ENCODE measurements around the gene TGM2. TPM values are rescaled to one million over a fixed set of nuclear protein-coding genes. Genes with fewer than 3 reads are reported as not detected.

Gene TGM2
- polyA plus RNA-seq, 6 donors from 2014 or later, result 0.21 to 0.29 TPM; not detected in 4

- H3K27me3 Mint-ChIP-seq, result peaks cover 0 to 10% (median 4%) of the 10 kb centered on the region in 3 donors
- no peak overlapping the region for H3K27ac Mint-ChIP-seq
- H3K36me3 Mint-ChIP-seq, result no peaks in the 10 kb centered on the region
- DNase-seq (no peak), ATAC-seq (ENCODE audit: low read depth in 2 of 2) (no peak)
- H3K4me1 Mint-ChIP-seq, result peaks cover 0 to 5% (median 4%) of the 10 kb centered on the region in 3 donors
- H3K9me3 Mint-ChIP-seq, result no peaks in the 10 kb centered on the region
- H3K4me3 Mint-ChIP-seq, result no peak overlapping the region
These were observed 23.7 kb downstream of the TGM2 start for GRCh38 chr20:38141204-38141888.

- DNase-seq (no peak), ATAC-seq (ENCODE audit: low read depth in 2 of 2) (no peak)
- Mint-ChIP-seq H3K9me3 (no peaks in the 10 kb centered on the region), H3K27me3 (peaks cover 0 to 10% (median 0%) of the 10 kb centered on the region in 3 donors), H3K27ac (peak overlapping the region in 1 of 6 donors; percentile 72), H3K4me3 (peak overlapping the region in 1 of 8 donors; percentile 60), H3K36me3 (no peaks in the 10 kb centered on the region), H3K4me1 (peaks cover 0 to 5% (median 4%) of the 10 kb centered on the region in 3 donors)
These were observed 24.9 kb downstream of the TGM2 start for GRCh38 chr20:38139977-38140753.

GRCh38 chr20:38139156-38139912, 25.7 kb downstream of the TGM2 start:
- Mint-ChIP-seq H3K27ac (no peak overlapping the region), H3K4me3 (no peak overlapping the region), H3K4me1 (peaks cover 0 to 5% (median 4%) of the 10 kb centered on the region in 3 donors), H3K9me3 (no peaks in the 10 kb centered on the region), H3K36me3 (no peaks in the 10 kb centered on the region), H3K27me3 (peaks cover 0 to 10% (median 3%) of the 10 kb centered on the region in 3 donors)
- no peak for DNase-seq
- no peak for ATAC-seq (ENCODE audit: low read depth in 2 of 2)

- ATAC-seq (ENCODE audit: low read depth in 2 of 2) (no peak), DNase-seq (no peak)
- Mint-ChIP-seq H3K36me3 (no peaks in the 10 kb centered on the region), H3K4me1 (peaks cover 0 to 4% (median 0%) of the 10 kb centered on the region in 3 donors), H3K4me3 (no peak overlapping the region), H3K27ac (peak overlapping the region in 1 of 6 donors; percentile 27), H3K27me3 (peaks cover 0 to 10% (median 3%) of the 10 kb centered on the region in 3 donors), H3K9me3 (no peaks in the 10 kb centered on the region)
These were observed 26.8 kb downstream of the TGM2 start for GRCh38 chr20:38138086-38138778.

GRCh38 chr20:38137441-38138037, 27.5 kb downstream of the TGM2 start:
- no peaks in the 10 kb centered on the region for H3K9me3 Mint-ChIP-seq
- H3K27me3 Mint-ChIP-seq, result peaks cover 0 to 10% (median 3%) of the 10 kb centered on the region in 3 donors
- H3K36me3 Mint-ChIP-seq, result no peaks in the 10 kb centered on the region
- no peak overlapping the region for H3K4me3 Mint-ChIP-seq
- no peak for DNase-seq
- H3K4me1 Mint-ChIP-seq, result no peaks in the 10 kb centered on the region
- no peak overlapping the region for H3K27ac Mint-ChIP-seq
- ATAC-seq (ENCODE audit: low read depth in 2 of 2), result no peak

GRCh38 chr20:38136421-38137245, 28.4 kb downstream of the TGM2 start:
- H3K9me3 Mint-ChIP-seq, result no peaks in the 10 kb centered on the region
- H3K4me1 Mint-ChIP-seq, result no peaks in the 10 kb centered on the region
- H3K36me3 Mint-ChIP-seq, result no peaks in the 10 kb centered on the region
- H3K27ac Mint-ChIP-seq, result no peak overlapping the region
- H3K27me3 Mint-ChIP-seq, result peaks cover 0 to 7% (median 3%) of the 10 kb centered on the region in 3 donors
- peak overlapping the region in 1 of 8 donors; percentile 54 for H3K4me3 Mint-ChIP-seq
- DNase-seq, result no peak
- ATAC-seq (ENCODE audit: low read depth in 2 of 2), result no peak

GRCh38 chr20:38135651-38136420, 29.2 kb downstream of the TGM2 start:
- no peak for ATAC-seq (ENCODE audit: low read depth in 2 of 2)
- DNase-seq, result no peak
- Mint-ChIP-seq H3K9me3 (no peaks in the 10 kb centered on the region), H3K27ac (no peak overlapping the region), H3K27me3 (peaks cover 0 to 6% (median 4%) of the 10 kb centered on the region in 3 donors), H3K4me3 (no peak overlapping the region), H3K4me1 (no peaks in the 10 kb centered on the region), H3K36me3 (no peaks in the 10 kb centered on the region)

- H3K4me3 Mint-ChIP-seq, result no peak overlapping the region
- H3K36me3 Mint-ChIP-seq, result no peaks in the 10 kb centered on the region
- DNase-seq, result no peak
- peaks cover 0 to 11% (median 7%) of the 10 kb centered on the region in 3 donors for H3K27me3 Mint-ChIP-seq
- no peaks in the 10 kb centered on the region for H3K4me1 Mint-ChIP-seq
- no peaks in the 10 kb centered on the region for H3K9me3 Mint-ChIP-seq
- no peak overlapping the region for H3K27ac Mint-ChIP-seq
- no peak for ATAC-seq (ENCODE audit: low read depth in 2 of 2)
These were observed 29.8 kb downstream of the TGM2 start for GRCh38 chr20:38135271-38135650.

GRCh38 chr20:38134427-38135270, 30.4 kb downstream of the TGM2 start:
- H3K4me1 Mint-ChIP-seq, result no peaks in the 10 kb centered on the region
- ATAC-seq (ENCODE audit: low read depth in 2 of 2) (no peak), DNase-seq (no peak)
- peaks cover 0 to 11% (median 7%) of the 10 kb centered on the region in 3 donors for H3K27me3 Mint-ChIP-seq
- no peaks in the 10 kb centered on the region for H3K9me3 Mint-ChIP-seq
- peak overlapping the region in 1 of 6 donors; percentile 69 for H3K27ac Mint-ChIP-seq
- no peak overlapping the region for H3K4me3 Mint-ChIP-seq
- no peaks in the 10 kb centered on the region for H3K36me3 Mint-ChIP-seq

GRCh38 chr20:38133680-38134426, 31.2 kb downstream of the TGM2 start:
- H3K27me3 Mint-ChIP-seq, result peaks cover 0 to 10% (median 7%) of the 10 kb centered on the region in 3 donors
- no peaks in the 10 kb centered on the region for H3K4me1 Mint-ChIP-seq
- ATAC-seq (ENCODE audit: low read depth in 2 of 2), result no peak
- no peaks in the 10 kb centered on the region for H3K36me3 Mint-ChIP-seq
- DNase-seq, result no peak
- H3K4me3 Mint-ChIP-seq, result no peak overlapping the region
- H3K9me3 Mint-ChIP-seq, result no peaks in the 10 kb centered on the region
- H3K27ac Mint-ChIP-seq, result peak overlapping the region in 2 of 6 donors; percentile 1 to 33
